Activated CD4-positive, alpha-beta T cell treated with anti-CD3 and anti-CD28 coated beads for 36 hours (primary cell): ENCODE results near the gene DCLK3. TPM values are rescaled to one million over a fixed set of nuclear protein-coding genes. Genes with fewer than 3 reads are reported as not detected.

Source experiments
- ATAC-seq: fragments of 200-7000 bp; cut with Tn5 transposase; one replicate; pipeline ENCODE4 v1.10.0; 2021; ENCODE audit warnings: mild to moderate bottlenecking, moderate library complexity
- CTCF ChIA-PET: fragments of 350-600 bp; sonication (Branson Sonifier 250); formaldehyde crosslinking; loops from one replicate; lab custom pipeline; 2021; ENCODE audit warnings: antibody characterized with exemption; lab: Charles Lee
- POLR2A ChIA-PET: fragments of 350-600 bp; sonication (Branson Sonifier 250); formaldehyde crosslinking; loops from one replicate; lab custom pipeline; 2021; ENCODE audit warnings: antibody characterized with exemption, inconsistent platforms; lab: Charles Lee
- DNase-seq: peaks from one replicate; pipeline ENCODE4 v3.0.0-alpha.2; 2020
- H3K27ac Mint-ChIP-seq: one replicate; pipeline ENCODE4 v1.8.0; 2021; ENCODE audit warnings: mixed read lengths
- H3K27me3 Mint-ChIP-seq: one replicate; pipeline ENCODE4 v1.8.0; 2021; ENCODE audit warnings: mixed read lengths
- H3K36me3 Mint-ChIP-seq: one replicate; pipeline ENCODE4 v1.8.0; 2021; ENCODE audit warnings: low read depth, mixed read lengths
- H3K4me1 Mint-ChIP-seq: one replicate; pipeline ENCODE4 v1.8.0; 2021; ENCODE audit warnings: mixed read lengths
- H3K4me3 Mint-ChIP-seq: one replicate; pipeline ENCODE4 v1.8.0; 2021; ENCODE audit warnings: mild to moderate bottlenecking, moderate library complexity, mixed read lengths
- H3K9me3 Mint-ChIP-seq: one replicate; pipeline ENCODE4 v1.8.0; 2021; ENCODE audit warnings: low read depth, mixed read lengths
- intact Hi-C, 2 experiments: fragments of 100-400 bp; cut with DNase I in 1 of 2; cut with micrococcal nuclease in 1 of 2; formaldehyde crosslinking; loops; one replicate each; pipeline versions ENCODE4 v1.14.2 to v1.15.1; 2022 to 2024; cut with DNase I, micrococcal nuclease
- total RNA-seq, 2 experiments: library from RNA; stranded (reverse); gene quantifications; one replicate each; pipeline ENCODE4 v1.2.3, GENCODE V29; 2021

The DCLK3 gene
- total RNA-seq, 2 experiments from 2014 or later: 0.30 TPM

- H3K36me3 Mint-ChIP-seq: no peaks in the 10 kb centered on the region
- peak; percentile 33 for DNase-seq
- H3K9me3 Mint-ChIP-seq: no peaks in the 10 kb centered on the region
- peaks cover 3% of the 10 kb centered on the region for H3K4me1 Mint-ChIP-seq
- ATAC-seq: peak; percentile 88
- ChIA-PET CTCF (interaction anchor here (1.1 kb wide), 1 partner anchor 799 kb away, joined by 3 read pairs; no protein-coding TSS in a partner anchor), POLR2A (no interaction called here)
- no peak overlapping the region for H3K4me3 Mint-ChIP-seq
- H3K27me3 Mint-ChIP-seq: no peaks in the 10 kb centered on the region
- no peak overlapping the region for H3K27ac Mint-ChIP-seq
- intact Hi-C loops: loop anchor here (10.0 kb wide), 1 partner anchor 303 kb away; no protein-coding TSS in a partner anchor
Observed at GRCh38 chr3:36707623-36708409, 56.5 kb downstream of the DCLK3 start.

DNA sequence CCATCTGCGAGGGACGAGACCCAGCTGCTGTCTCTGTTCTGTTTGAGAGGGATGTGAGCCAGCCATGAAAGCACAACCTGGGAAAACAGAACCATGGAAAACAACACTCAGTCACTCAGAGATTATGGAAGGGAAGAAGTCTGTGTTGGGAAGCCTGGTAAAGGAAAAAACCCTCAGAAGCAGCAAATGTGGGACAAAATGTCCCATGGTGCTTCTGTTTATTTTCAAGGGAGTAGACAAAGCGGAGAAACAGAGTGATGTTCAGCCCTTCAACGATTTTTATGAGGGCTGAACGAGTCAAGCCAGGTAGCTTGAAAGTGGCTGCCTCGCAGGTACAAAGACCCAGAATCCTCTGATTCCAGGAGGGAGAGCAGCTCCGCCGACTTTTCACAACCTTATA is 59.3 kb downstream of the DCLK3 start:
- peaks cover 3% of the 10 kb centered on the region for H3K4me1 Mint-ChIP-seq
- ChIA-PET CTCF (interaction anchor here (1.2 to 2.2 kb wide), 2 partner anchors 10 to 164 kb away, joined by 5 to 6 read pairs; no protein-coding TSS in a partner anchor), POLR2A (no interaction called here)
- H3K9me3 Mint-ChIP-seq: no peaks in the 10 kb centered on the region
- H3K4me3 Mint-ChIP-seq: no peak overlapping the region
- H3K36me3 Mint-ChIP-seq: no peaks in the 10 kb centered on the region
- ATAC-seq (no peak), DNase-seq (no peak)
- intact Hi-C loops: loop anchor here (10.0 kb wide), 1 partner anchor 300 kb away; no protein-coding TSS in a partner anchor
- no peaks in the 10 kb centered on the region for H3K27me3 Mint-ChIP-seq
- H3K27ac Mint-ChIP-seq: no peak overlapping the region

GRCh38 chr3:36704280-36704679 is 60.1 kb downstream of the DCLK3 start:
- no peaks in the 10 kb centered on the region for H3K27me3 Mint-ChIP-seq
- no peak overlapping the region for H3K4me3 Mint-ChIP-seq
- DNase-seq (no peak), ATAC-seq (no peak)
- H3K27ac Mint-ChIP-seq: no peak overlapping the region
- no peaks in the 10 kb centered on the region for H3K9me3 Mint-ChIP-seq
- ChIA-PET CTCF (interaction anchor here (1.2 to 2.2 kb wide), 2 partner anchors 10 to 165 kb away, joined by 5 to 6 read pairs; no protein-coding TSS in a partner anchor), POLR2A (no interaction called here)
- H3K36me3 Mint-ChIP-seq: no peaks in the 10 kb centered on the region
- intact Hi-C loops: loop anchor here (5.0 to 10.0 kb wide), 2 partner anchors 299 to 737 kb away; no protein-coding TSS in a partner anchor
- H3K4me1 Mint-ChIP-seq: peaks cover 3% of the 10 kb centered on the region

DNA sequence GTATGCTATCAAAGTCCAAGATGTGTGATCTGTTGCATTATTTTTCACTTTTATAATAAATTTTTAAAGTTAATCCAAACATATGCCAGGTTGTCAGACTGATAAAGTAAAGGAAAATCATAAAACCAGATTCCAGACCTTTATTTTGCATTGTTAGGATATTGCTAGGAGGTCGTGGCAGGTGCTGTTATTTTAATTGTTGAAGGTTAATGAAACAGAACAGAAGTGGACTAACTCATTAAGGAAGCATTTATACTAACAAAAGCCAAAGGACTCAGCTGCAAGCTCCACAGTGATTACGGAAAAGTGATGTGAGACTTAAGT is 63.1 kb downstream of the DCLK3 start:
- ChIA-PET CTCF (interaction anchor here (0.9 to 1.4 kb wide), 2 partner anchors 9 to 793 kb away, joined by 3 to 4 read pairs; no protein-coding TSS in a partner anchor), POLR2A (no interaction called here)
- Mint-ChIP-seq H3K9me3 (no peaks in the 10 kb centered on the region), H3K36me3 (no peaks in the 10 kb centered on the region), H3K4me1 (no peaks in the 10 kb centered on the region), H3K27ac (no peak overlapping the region), H3K27me3 (peaks cover 2% of the 10 kb centered on the region), H3K4me3 (no peak overlapping the region)
- ATAC-seq (no peak), DNase-seq (no peak)
- intact Hi-C loops: loop anchor here (1.0 to 10.0 kb wide), 3 partner anchors 296 to 735 kb away; no protein-coding TSS in a partner anchor

DNA sequence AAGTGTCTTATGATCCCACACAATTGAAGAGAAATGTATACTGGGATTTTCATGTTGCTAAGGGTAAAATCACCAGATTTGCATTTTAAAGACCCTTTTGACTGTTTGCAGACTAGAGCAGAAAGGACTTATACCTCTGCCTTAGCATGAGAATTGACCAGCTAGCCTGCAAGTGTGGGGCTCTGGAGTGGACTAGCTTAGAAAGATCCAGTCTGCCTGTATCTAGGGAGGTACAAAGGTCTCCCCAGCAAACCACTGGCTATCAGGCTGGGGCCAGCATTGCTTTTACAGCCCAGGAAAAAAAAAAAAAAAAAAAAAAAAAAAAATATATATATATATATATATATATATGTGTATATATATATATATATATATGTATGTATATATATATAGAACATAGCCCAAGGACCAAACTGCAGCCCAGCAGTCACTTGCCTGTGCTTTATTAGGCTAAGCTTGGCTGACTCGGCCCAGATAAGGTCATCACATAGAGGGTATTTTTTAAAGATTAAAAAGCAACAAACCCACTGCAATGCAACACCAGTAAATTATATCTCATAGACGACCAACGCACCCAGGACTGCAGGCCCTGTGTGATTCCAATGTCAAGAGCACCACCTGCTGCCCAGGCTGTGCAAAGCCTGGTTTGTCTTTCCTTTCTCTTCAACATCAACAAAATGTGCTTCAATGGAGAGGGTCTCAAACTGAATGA is 63.7 kb downstream of the DCLK3 start:
- Mint-ChIP-seq H3K9me3 (no peaks in the 10 kb centered on the region), H3K27me3 (peaks cover 2% of the 10 kb centered on the region)
- POLR2A ChIA-PET: no interaction called here

GRCh38 chr3:36698314-36698713 is 66.0 kb downstream of the DCLK3 start:
- H3K9me3 Mint-ChIP-seq: no peaks in the 10 kb centered on the region
- intact Hi-C loops: loop anchor here in 1 of 2 experiments (5.0 kb wide), 1 partner anchor 106 kb away; no protein-coding TSS in a partner anchor
- H3K4me3 Mint-ChIP-seq: no peak overlapping the region
- no peaks in the 10 kb centered on the region for H3K36me3 Mint-ChIP-seq
- ChIA-PET POLR2A (no interaction called here), CTCF (no interaction called here)
- no peak overlapping the region for H3K27ac Mint-ChIP-seq
- ATAC-seq (no peak), DNase-seq (no peak)
- peaks cover 2% of the 10 kb centered on the region for H3K27me3 Mint-ChIP-seq
- no peaks in the 10 kb centered on the region for H3K4me1 Mint-ChIP-seq

More for the DNA sequence above, 63.7 kb downstream of the DCLK3 start:
- CTCF ChIA-PET: interaction anchor here (1.4 kb wide), 1 partner anchor 792 kb away, joined by 4 read pairs; no protein-coding TSS in a partner anchor
- Mint-ChIP-seq H3K27ac (no peak overlapping the region), H3K4me1 (no peaks in the 10 kb centered on the region), H3K36me3 (no peaks in the 10 kb centered on the region), H3K4me3 (no peak overlapping the region)
- DNase-seq (peak; percentile 73), ATAC-seq (peak; percentile 78)
- intact Hi-C loops: loop anchor here (1.0 to 10.0 kb wide), 3 partner anchors 296 to 734 kb away; no protein-coding TSS in a partner anchor

- Mint-ChIP-seq H3K36me3 (no peaks in the 10 kb centered on the region), H3K4me3 (no peak overlapping the region), H3K27ac (no peak overlapping the region), H3K27me3 (peaks cover 2% of the 10 kb centered on the region), H3K4me1 (no peaks in the 10 kb centered on the region), H3K9me3 (no peaks in the 10 kb centered on the region)
- intact Hi-C loops: loop anchor here in 1 of 2 experiments (5.0 kb wide), 1 partner anchor 105 kb away; no protein-coding TSS in a partner anchor
- CTCF ChIA-PET: interaction anchor here (0.6 kb wide), 1 partner anchor 181 kb away, joined by 3 read pairs; no protein-coding TSS in a partner anchor
- POLR2A ChIA-PET: no interaction called here
- no peak for ATAC-seq
- DNase-seq: no peak
Observed at GRCh38 chr3:36697229-36698001, 66.9 kb downstream of the DCLK3 start.

- DNase-seq (no peak), ATAC-seq (no peak)
- Mint-ChIP-seq H3K4me3 (no peak overlapping the region), H3K9me3 (no peaks in the 10 kb centered on the region), H3K36me3 (no peaks in the 10 kb centered on the region), H3K27me3 (peaks cover 2% of the 10 kb centered on the region), H3K4me1 (no peaks in the 10 kb centered on the region), H3K27ac (no peak overlapping the region)
- CTCF ChIA-PET: interaction anchor here (0.6 kb wide), 1 partner anchor 180 kb away, joined by 3 read pairs; no protein-coding TSS in a partner anchor
- intact Hi-C loops: loop anchor here in 1 of 2 experiments (5.0 kb wide), 1 partner anchor 104 kb away; no protein-coding TSS in a partner anchor
- POLR2A ChIA-PET: no interaction called here
Observed at GRCh38 chr3:36696799-36697198, 67.6 kb downstream of the DCLK3 start.

DNA sequence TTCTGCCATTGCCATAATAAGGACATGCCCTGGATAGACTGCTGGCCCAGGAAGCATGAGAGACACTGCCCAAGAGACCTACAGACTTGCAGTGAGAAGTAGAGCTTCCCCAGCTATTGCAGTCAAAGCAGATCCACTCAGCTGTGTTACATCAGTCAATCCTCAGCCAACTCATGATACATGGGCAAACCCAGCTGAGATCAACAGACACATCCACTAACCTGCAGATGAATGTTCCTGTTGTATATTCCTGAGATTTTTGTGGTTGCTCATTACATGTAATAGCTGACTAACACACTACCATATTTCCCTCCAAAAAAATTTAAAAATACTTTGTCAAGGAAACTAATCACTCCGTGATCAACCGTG is 68.6 kb downstream of the DCLK3 start:
- Mint-ChIP-seq H3K4me3 (no peak overlapping the region), H3K27me3 (peaks cover 2% of the 10 kb centered on the region), H3K9me3 (no peaks in the 10 kb centered on the region), H3K4me1 (no peaks in the 10 kb centered on the region), H3K27ac (no peak overlapping the region), H3K36me3 (no peaks in the 10 kb centered on the region)
- intact Hi-C loops: loop anchor here in 1 of 2 experiments (5.0 kb wide), 1 partner anchor 103 kb away; no protein-coding TSS in a partner anchor
- POLR2A ChIA-PET: no interaction called here
- ATAC-seq (no peak), DNase-seq (no peak)
- CTCF ChIA-PET: interaction anchor here (0.6 to 1.0 kb wide), 2 partner anchors 10 to 281 kb away, joined by 3 read pairs; no protein-coding TSS in a partner anchor

GRCh38 chr3:36695113-36695768 is 69.1 kb downstream of the DCLK3 start:
- DNase-seq (no peak), ATAC-seq (no peak)
- Mint-ChIP-seq H3K27me3 (peaks cover 2% of the 10 kb centered on the region), H3K36me3 (no peaks in the 10 kb centered on the region), H3K27ac (no peak overlapping the region), H3K9me3 (no peaks in the 10 kb centered on the region), H3K4me3 (no peak overlapping the region), H3K4me1 (no peaks in the 10 kb centered on the region)
- ChIA-PET CTCF (interaction anchor here (0.6 to 1.3 kb wide), 4 partner anchors 9 to 281 kb away, joined by 3 to 6 read pairs (median 3); no protein-coding TSS in a partner anchor), POLR2A (no interaction called here)
- intact Hi-C loops: loop anchor here in 1 of 2 experiments (5.0 kb wide), 1 partner anchor 103 kb away; no protein-coding TSS in a partner anchor
